HFFc6 (cell line): ENCODE results near the gene EPHB6. TPM values are rescaled to one million over a fixed set of nuclear protein-coding genes. Genes with fewer than 3 reads are reported as not detected.

Experiments used
- DNase-seq: peaks from one replicate; pipeline ENCODE4 v3.0.0-alpha.2; 2018
- H3K27ac Mint-ChIP-seq: 2 replicates; pipeline ENCODE4 v1.8.0; 2020; ENCODE audit warnings: mild to moderate bottlenecking, mixed read lengths
- H3K27me3 Mint-ChIP-seq: 2 replicates; pipeline ENCODE4 v1.8.0; 2021; ENCODE audit warnings: mild to moderate bottlenecking, moderate library complexity, mixed read lengths; ENCODE audit not compliant: insufficient read depth
- H3K36me3 Mint-ChIP-seq: 2 replicates; pipeline ENCODE4 v1.8.0; 2021; ENCODE audit warnings: low read depth, mixed read lengths
- H3K4me1 Mint-ChIP-seq: 2 replicates; pipeline ENCODE4 v1.8.0; 2020; ENCODE audit warnings: low read depth, mixed read lengths
- H3K4me3 Mint-ChIP-seq: 2 replicates; pipeline ENCODE4 v1.8.0; 2020; ENCODE audit warnings: mild to moderate bottlenecking, moderate library complexity, mixed read lengths
- H3K9me3 Mint-ChIP-seq: 2 replicates; pipeline ENCODE4 v1.8.0; 2020; ENCODE audit warnings: mild to moderate bottlenecking, mixed read lengths
- total RNA-seq, 6 experiments: library from RNA; stranded (reverse); fragmentation: NEBNext Ultra II Directional; extraction: Animal tissue kit (Norgen Biotek cat#: 25700); gene quantifications; 2 replicates in 1 of 6; 3 replicates in 5 of 6; pipeline ENCODE4 v1.2.3, GENCODE V29; 2021
- TF ChIP-seq, protein P1 (sequence below): fragments of 200-600 bp; sonication (generic); IDR thresholded peaks from 2 replicates; pipeline ENCODE4 v1.5.0; 2021; ENCODE audit warnings: antibody characterized with exemption, mild to moderate bottlenecking

Gene EPHB6
- total RNA-seq, 6 experiments from 2014 or later, result 0.26 to 0.69 (median 0.33) TPM

DNA sequence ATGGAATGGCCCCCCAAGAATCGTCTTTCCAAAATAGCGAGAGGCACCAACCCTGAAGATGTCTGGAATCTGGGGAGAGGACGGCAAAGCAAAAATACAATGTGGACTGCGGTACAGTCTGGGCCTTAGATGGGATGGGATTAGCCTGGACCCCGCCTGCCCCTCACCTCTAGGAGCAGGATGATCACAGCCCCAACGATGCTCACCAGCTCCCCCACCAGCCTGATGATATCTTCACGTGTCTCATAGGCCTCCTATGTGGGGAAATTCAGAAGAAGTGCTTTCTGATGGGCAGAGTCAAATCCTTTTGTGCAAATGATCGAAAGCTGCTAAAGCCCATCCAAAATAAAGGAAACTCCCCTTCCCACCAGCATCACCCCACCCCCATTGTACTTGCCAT is 60.4 kb downstream of the EPHB6 start:
- Mint-ChIP-seq H3K9me3 (no peaks in the 10 kb centered on the region), H3K27ac (no peak overlapping the region), H3K36me3 (no peaks in the 10 kb centered on the region), H3K4me3 (no peak overlapping the region), H3K27me3 (peaks cover 13% of the 10 kb centered on the region), H3K4me1 (no peaks in the 10 kb centered on the region)
- DNase-seq, result no peak
- TF ChIP-seq, protein P1, sequence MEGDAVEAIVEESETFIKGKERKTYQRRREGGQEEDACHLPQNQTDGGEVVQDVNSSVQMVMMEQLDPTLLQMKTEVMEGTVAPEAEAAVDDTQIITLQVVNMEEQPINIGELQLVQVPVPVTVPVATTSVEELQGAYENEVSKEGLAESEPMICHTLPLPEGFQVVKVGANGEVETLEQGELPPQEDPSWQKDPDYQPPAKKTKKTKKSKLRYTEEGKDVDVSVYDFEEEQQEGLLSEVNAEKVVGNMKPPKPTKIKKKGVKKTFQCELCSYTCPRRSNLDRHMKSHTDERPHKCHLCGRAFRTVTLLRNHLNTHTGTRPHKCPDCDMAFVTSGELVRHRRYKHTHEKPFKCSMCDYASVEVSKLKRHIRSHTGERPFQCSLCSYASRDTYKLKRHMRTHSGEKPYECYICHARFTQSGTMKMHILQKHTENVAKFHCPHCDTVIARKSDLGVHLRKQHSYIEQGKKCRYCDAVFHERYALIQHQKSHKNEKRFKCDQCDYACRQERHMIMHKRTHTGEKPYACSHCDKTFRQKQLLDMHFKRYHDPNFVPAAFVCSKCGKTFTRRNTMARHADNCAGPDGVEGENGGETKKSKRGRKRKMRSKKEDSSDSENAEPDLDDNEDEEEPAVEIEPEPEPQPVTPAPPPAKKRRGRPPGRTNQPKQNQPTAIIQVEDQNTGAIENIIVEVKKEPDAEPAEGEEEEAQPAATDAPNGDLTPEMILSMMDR, result no peak

- no peak for DNase-seq
- no peak overlapping the region for H3K27ac Mint-ChIP-seq
- TF ChIP-seq, protein P1, result no peak
- peaks cover 12% of the 10 kb centered on the region for H3K27me3 Mint-ChIP-seq
- no peak overlapping the region for H3K4me3 Mint-ChIP-seq
- H3K9me3 Mint-ChIP-seq, result peaks cover 3% of the 10 kb centered on the region; the same call in 1 of the 2 replicates
- H3K36me3 Mint-ChIP-seq, result no peaks in the 10 kb centered on the region
- H3K4me1 Mint-ChIP-seq, result no peaks in the 10 kb centered on the region
Measured at GRCh38 chr7:142916508-142916907, 61.6 kb downstream of the EPHB6 start.

DNA sequence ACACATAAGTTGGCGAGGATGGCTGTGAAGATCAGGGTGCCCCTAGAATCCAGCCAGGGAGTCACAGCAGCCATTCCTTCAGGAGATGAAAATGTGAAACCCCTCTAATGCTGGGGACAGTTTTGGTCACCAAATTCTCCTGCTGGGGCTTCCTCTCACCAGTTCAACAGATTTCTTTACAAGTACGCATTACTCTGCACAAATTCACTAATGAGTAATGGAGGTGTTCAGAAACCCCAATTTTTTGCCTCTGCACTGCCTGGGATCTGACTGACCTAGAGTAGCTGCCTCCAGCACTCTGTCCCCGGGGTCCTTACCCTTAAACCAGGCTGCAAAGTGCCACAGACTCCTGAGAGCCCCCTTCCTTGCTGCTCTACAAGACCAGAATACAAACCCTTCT is 62.6 kb downstream of the EPHB6 start:
- Mint-ChIP-seq H3K36me3 (no peaks in the 10 kb centered on the region), H3K4me1 (no peaks in the 10 kb centered on the region), H3K9me3 (peaks cover 3% of the 10 kb centered on the region; the same call in 1 of the 2 replicates), H3K4me3 (no peak overlapping the region), H3K27ac (no peak overlapping the region), H3K27me3 (peaks cover 8% of the 10 kb centered on the region)
- no peak for DNase-seq
- TF ChIP-seq, protein P1, result no peak

DNA sequence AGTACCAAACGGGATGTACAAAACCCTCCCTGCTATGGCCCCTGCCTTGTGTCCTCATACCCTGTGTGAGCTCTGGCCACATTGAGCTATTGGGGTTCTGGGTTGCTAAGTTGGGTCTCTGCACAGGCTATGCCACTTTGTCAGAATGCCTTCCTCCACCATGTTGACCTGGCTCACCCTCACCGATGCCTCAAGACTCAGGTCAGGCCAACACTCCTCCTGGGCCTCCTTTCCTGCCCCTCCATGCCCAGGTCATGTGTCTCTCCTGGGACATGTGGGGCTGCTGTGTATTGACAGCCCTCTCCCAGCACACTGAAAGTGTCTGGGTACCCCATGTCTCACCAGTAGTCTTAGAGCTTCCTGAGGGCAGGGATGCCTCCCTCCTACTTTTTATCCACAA is 64.0 kb downstream of the EPHB6 start:
- Mint-ChIP-seq H3K4me1 (no peaks in the 10 kb centered on the region), H3K27ac (no peak overlapping the region), H3K36me3 (no peaks in the 10 kb centered on the region), H3K9me3 (peaks cover 3% of the 10 kb centered on the region; the same call in 1 of the 2 replicates), H3K4me3 (no peak overlapping the region), H3K27me3 (peaks cover 7% of the 10 kb centered on the region)
- no peak for DNase-seq
- TF ChIP-seq, protein P1, result no peak

DNA sequence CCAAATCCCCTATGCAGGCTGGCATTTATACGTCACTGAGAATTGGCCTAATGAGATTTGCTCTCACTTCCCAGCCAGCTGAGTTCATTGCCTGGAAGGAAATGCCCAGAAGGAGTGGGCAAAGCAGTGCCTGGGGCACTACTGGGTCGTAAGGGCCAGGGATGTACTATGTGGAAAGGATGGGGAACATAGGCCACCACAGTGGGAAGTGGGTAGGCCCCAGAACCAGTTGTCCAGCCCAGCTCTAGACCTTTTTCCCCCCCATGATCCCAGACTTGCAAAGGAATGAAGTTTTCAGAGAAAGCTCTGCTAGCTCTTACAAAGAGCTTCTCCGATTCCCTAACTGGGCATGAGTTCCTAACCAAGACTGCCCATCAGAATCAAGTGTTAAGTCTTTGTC is 64.8 kb downstream of the EPHB6 start:
- Mint-ChIP-seq H3K36me3 (no peaks in the 10 kb centered on the region), H3K27ac (no peak overlapping the region), H3K4me3 (no peak overlapping the region), H3K4me1 (no peaks in the 10 kb centered on the region), H3K27me3 (peaks cover 7% of the 10 kb centered on the region; the same call in 1 of the 2 replicates), H3K9me3 (peaks cover 3% of the 10 kb centered on the region; the same call in 1 of the 2 replicates)
- TF ChIP-seq, protein P1, result no peak
- no peak for DNase-seq

Other genes with a start within 250 kb of the EPHB6 start
- gene PRSS1, start 105.6 kb upstream of the EPHB6 start, total RNA-seq, result not detected
- not detected for gene PRSS2, start 84.1 kb upstream of the EPHB6 start, total RNA-seq
- not detected for gene TRPV6, start 30.7 kb downstream of the EPHB6 start, total RNA-seq
- not detected for gene TRPV5, start 78.7 kb downstream of the EPHB6 start, total RNA-seq
- not detected for gene LLCFC1, start 84.4 kb downstream of the EPHB6 start, total RNA-seq
- not detected for gene KEL, start 107.3 kb downstream of the EPHB6 start, total RNA-seq
- gene OR9A2, start 172.1 kb downstream of the EPHB6 start, total RNA-seq, result not detected
- not detected for gene OR6V1, start 197.3 kb downstream of the EPHB6 start, total RNA-seq